Duodenal mucosa (tissue), 2 donors: ENCODE measurements around the gene KPTN.

Experiments used
- H3K27ac ChIP-seq: one replicate; pipeline ENCODE4 v1.7.0; 2013; ENCODE audit warnings: low read depth, low read length
- H3K27me3 ChIP-seq, 2 donors: one replicate each; pipeline ENCODE4 v1.7.0; 2013; ENCODE audit warnings: low read length in 2 of 2, control low read depth in 1 of 2; ENCODE audit not compliant: insufficient read depth in 2 of 2, control insufficient read depth in 1 of 2
- H3K36me3 ChIP-seq, 2 donors: one replicate each; pipeline ENCODE4 v1.7.0; 2013; ENCODE audit warnings: low read length in 2 of 2, control low read depth in 1 of 2; ENCODE audit not compliant: insufficient read depth in 2 of 2, control insufficient read depth in 1 of 2
- H3K4me1 ChIP-seq, 2 donors: one replicate each; pipeline ENCODE4 v1.7.0; 2013; ENCODE audit warnings: low read length in 2 of 2, control low read depth in 1 of 2; ENCODE audit not compliant: insufficient read depth in 2 of 2, control insufficient read depth in 1 of 2
- H3K4me3 ChIP-seq, 2 donors: one replicate each; pipeline ENCODE4 v1.7.0; 2013; ENCODE audit warnings: low read length in 2 of 2, low read depth in 1 of 2
- H3K9ac ChIP-seq, 2 donors: one replicate each; pipeline ENCODE4 v1.7.0; 2013; ENCODE audit warnings: low read length in 2 of 2, low read depth in 1 of 2
- H3K9me3 ChIP-seq, 2 donors: one replicate each; pipeline ENCODE4 v1.7.0; 2013; ENCODE audit warnings: low read length in 2 of 2, control low read depth in 1 of 2; ENCODE audit not compliant: control insufficient read depth in 1 of 2

Gene KPTN

GRCh38 chr19:47450478-47450877 is 33.5 kb downstream of the KPTN start:
- no peak overlapping the region for H3K9ac ChIP-seq
- H3K9me3 ChIP-seq: peaks cover 0 to 2% of the 10 kb centered on the region in 2 donors
- H3K36me3 ChIP-seq: no peaks in the 10 kb centered on the region
- no peak overlapping the region for H3K4me3 ChIP-seq
- no peak overlapping the region for H3K27ac ChIP-seq
- H3K4me1 ChIP-seq: peaks cover 5 to 8% of the 10 kb centered on the region in 2 donors
- H3K27me3 ChIP-seq: peaks cover 25 to 37% of the 10 kb centered on the region in 2 donors

DNA sequence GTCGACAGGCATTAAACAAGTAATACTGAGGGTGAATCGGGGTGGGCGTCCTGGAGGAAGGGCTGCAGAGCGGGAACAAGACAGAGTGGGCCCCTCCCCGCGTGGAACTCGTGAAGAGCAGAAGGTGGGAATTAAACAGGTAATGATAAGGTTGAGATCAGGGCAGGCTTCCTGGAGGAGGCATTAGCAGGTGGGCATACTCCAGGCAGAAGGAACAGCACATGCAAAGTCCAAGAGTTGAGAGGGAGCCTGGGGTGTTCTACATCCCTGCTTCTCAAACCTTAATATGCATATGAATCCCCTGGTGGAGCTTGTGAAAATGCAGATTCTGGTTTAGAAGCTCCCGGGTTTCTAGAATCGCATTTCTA is 35.7 kb downstream of the KPTN start:
- H3K27me3 ChIP-seq: peaks cover 44 to 54% of the 10 kb centered on the region in 2 donors
- H3K4me1 ChIP-seq: peaks cover 6 to 9% of the 10 kb centered on the region in 2 donors

GRCh38 chr19:47447470-47448359 is 36.3 kb downstream of the KPTN start:
- no peak overlapping the region for H3K27ac ChIP-seq
- H3K4me3 ChIP-seq: peak overlapping the region; percentile 16 to 27

More for the DNA sequence above, 35.7 kb downstream of the KPTN start:
- Histone ChIP-seq H3K4me3 (no peak overlapping the region), H3K9me3 (no peaks in the 10 kb centered on the region), H3K9ac (no peak overlapping the region), H3K36me3 (no peaks in the 10 kb centered on the region), H3K27ac (no peak overlapping the region)

DNA sequence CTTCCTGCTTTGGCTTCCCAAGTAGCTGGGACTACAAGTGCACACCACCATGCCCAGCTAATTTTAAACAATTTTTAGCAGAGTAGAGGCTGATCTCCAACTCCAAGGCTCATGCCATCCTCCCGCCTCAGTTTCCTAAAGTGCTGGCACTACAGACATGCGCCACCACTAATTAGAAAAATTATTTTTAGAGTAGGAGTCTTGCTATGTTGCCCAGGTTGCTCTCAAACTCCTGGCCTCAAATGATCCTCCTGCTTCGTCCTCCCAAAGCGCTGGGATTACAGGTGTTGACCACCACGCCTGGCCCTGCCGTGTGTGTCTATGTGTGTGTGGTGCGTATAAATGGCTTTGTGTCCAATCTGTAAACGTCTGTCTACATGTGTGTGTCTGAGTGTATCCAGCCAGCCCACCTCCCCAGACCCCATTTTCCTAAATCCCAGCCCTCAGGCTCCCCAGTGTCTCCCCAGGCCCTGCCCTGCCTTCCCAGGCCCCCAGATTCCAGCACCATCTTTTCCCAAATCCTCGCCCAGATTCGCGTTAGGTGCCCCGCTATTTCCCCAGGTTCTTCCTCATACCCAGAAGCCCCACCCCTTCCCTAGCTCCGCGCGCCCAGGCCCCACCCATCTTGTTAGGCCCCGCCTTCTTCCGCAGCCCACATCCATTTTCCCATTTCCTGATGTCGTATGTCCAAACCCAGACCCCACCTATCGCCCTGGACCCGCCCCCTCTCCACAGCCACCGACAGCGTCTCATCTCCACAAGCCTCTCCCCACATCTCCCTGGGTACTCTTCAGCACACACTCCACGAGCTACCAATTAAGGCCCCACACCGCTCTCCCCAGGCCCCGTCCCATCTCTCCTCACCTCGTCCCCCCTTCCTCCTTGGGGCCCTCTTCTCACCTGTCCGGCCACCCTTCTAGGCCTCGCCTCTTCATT is 37.2 kb downstream of the KPTN start:
- peaks cover 47 to 62% of the 10 kb centered on the region in 2 donors for H3K27me3 ChIP-seq

More at GRCh38 chr19:47447470-47448359, 36.3 kb downstream of the KPTN start:
- Histone ChIP-seq H3K36me3 (no peaks in the 10 kb centered on the region), H3K27me3 (peaks cover 47 to 60% of the 10 kb centered on the region in 2 donors), H3K4me1 (peaks cover 6 to 9% of the 10 kb centered on the region in 2 donors), H3K9me3 (no peaks in the 10 kb centered on the region), H3K9ac (no peak overlapping the region)

DNA sequence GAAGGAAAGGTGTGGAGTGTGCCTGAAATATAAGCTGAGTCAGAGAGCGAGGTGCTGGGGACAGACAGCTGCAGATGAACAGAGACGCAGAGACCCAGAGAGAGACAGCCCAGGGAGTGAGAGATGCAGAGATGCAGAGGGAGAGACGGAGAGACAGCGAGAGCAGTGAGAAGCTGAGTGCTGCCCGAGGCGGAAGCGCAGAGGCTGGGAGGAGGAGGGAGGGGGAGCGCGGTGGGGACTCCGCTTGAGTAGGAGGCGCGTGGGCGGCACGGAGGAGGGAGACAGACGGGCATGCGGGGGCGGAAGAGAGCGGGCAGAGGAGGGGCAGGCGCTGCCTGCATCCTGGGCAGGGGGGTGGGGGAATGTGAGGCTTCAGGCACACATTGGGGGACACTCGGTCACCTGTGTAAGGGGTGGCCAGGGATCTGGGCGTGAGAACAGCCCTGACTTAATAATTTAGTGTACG is 38.0 kb downstream of the KPTN start:
- Histone ChIP-seq H3K4me1 (peaks cover 6 to 9% of the 10 kb centered on the region in 2 donors), H3K9ac (no peak overlapping the region), H3K27ac (no peak overlapping the region), H3K9me3 (no peaks in the 10 kb centered on the region), H3K27me3 (peaks cover 47 to 62% of the 10 kb centered on the region in 2 donors), H3K4me3 (peak overlapping the region in 1 of 2 donors; percentile 39), H3K36me3 (no peaks in the 10 kb centered on the region)

More for the DNA sequence above, 37.2 kb downstream of the KPTN start:
- Histone ChIP-seq H3K9me3 (no peaks in the 10 kb centered on the region), H3K36me3 (no peaks in the 10 kb centered on the region), H3K27ac (no peak overlapping the region), H3K4me3 (peak overlapping the region; percentile 16 to 27), H3K9ac (no peak overlapping the region), H3K4me1 (peaks cover 6 to 9% of the 10 kb centered on the region in 2 donors)

GRCh38 chr19:47445527-47445926 is 38.5 kb downstream of the KPTN start:
- no peak overlapping the region for H3K27ac ChIP-seq
- H3K4me1 ChIP-seq: peaks cover 6 to 9% of the 10 kb centered on the region in 2 donors
- H3K9ac ChIP-seq: no peak overlapping the region
- peak overlapping the region in 1 of 2 donors; percentile 39 for H3K4me3 ChIP-seq
- no peaks in the 10 kb centered on the region for H3K36me3 ChIP-seq
- peaks cover 44 to 62% of the 10 kb centered on the region in 2 donors for H3K27me3 ChIP-seq
- H3K9me3 ChIP-seq: no peaks in the 10 kb centered on the region

DNA sequence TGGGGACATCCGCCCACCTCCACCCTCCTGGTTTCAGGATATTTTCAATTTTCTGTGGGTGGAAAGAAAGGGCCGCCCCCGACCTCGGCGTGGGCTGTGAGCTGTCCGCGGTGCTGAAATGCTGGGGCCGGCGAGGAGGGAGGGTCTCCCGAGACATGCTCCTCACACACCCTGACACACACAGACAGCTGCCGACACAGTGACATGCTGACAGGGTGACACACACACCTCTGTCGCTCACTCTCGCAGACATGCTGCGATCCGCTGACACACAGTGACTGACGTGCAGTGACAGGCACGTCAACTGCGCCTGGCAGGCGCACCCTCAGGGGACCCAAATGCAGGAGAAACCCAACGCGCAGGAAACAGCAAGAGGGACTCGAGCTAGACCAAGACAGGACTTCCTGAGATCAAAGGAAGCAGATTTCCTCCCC is 39.6 kb downstream of the KPTN start:
- no peaks in the 10 kb centered on the region for H3K36me3 ChIP-seq
- no peaks in the 10 kb centered on the region for H3K9me3 ChIP-seq
- H3K27me3 ChIP-seq: peaks cover 42 to 57% of the 10 kb centered on the region in 2 donors
- H3K27ac ChIP-seq: no peak overlapping the region
- peaks cover 6 to 9% of the 10 kb centered on the region in 2 donors for H3K4me1 ChIP-seq
- H3K9ac ChIP-seq: no peak overlapping the region
- no peak overlapping the region for H3K4me3 ChIP-seq

DNA sequence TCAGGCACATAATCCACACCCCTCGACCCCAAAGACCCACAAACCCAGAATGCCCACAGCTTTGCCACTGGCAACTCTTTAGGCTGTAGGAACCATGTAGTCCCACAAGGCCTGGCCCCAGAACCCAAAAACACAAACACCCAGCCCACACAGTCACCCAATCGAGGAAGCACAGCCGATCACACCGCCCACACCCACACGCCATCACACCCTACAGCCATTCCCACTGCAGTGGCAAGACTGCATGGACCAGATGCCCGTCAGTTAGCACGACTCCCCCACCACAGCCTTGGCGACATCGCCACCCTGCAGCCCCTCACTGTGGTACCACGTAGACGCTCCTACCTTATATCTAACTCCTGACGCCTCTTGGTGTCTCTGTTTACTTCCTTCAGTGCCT is 40.7 kb downstream of the KPTN start:
- H3K9ac ChIP-seq: no peak overlapping the region
- peaks cover 38 to 48% of the 10 kb centered on the region in 2 donors for H3K27me3 ChIP-seq
- H3K4me1 ChIP-seq: peaks cover 6 to 9% of the 10 kb centered on the region in 2 donors
- H3K4me3 ChIP-seq: no peak overlapping the region
- H3K9me3 ChIP-seq: no peaks in the 10 kb centered on the region
- H3K36me3 ChIP-seq: no peaks in the 10 kb centered on the region
- no peak overlapping the region for H3K27ac ChIP-seq

DNA sequence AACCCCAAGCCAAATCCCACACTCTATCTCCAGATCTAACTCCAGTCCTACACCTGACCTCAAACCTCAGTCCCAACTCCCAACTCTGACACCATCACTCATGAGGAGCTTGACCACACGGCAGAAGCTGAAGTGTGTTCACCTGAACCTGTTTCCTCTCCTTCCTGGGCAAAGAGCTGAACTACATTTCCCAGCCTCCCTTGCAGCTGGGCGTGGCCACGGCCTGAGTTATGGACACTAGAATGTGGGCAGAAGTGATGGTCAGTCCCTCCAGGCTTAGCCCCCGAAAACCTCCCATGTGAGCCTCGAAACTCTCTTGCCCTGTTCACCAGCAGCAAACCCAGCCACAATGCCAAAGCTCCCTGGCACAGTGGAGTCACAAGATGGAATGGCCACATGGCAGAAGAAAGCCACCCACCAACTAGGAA is 45.2 kb downstream of the KPTN start:
- peaks cover 17 to 31% of the 10 kb centered on the region in 2 donors for H3K27me3 ChIP-seq

More for the DNA sequence above, 45.2 kb downstream of the KPTN start:
- H3K4me3 ChIP-seq: no peak overlapping the region
- H3K9me3 ChIP-seq: no peaks in the 10 kb centered on the region
- no peaks in the 10 kb centered on the region for H3K4me1 ChIP-seq
- no peak overlapping the region for H3K27ac ChIP-seq
- H3K9ac ChIP-seq: no peak overlapping the region
- H3K36me3 ChIP-seq: no peaks in the 10 kb centered on the region
